Liver (tissue), 9 donors: ENCODE data around the gene SMIM5. TPM values are rescaled to one million over a fixed set of nuclear protein-coding genes. Genes with fewer than 3 reads are reported as not detected.

Experiments used
- DNase-seq: peaks from one replicate; pipeline ENCODE4 v3.0.0-alpha.2; 2017; ENCODE audit warnings: low spot score
- H3K27ac ChIP-seq, 2 donors: one replicate each; pipeline ENCODE4 v1.7.0; 2013; ENCODE audit warnings: inconsistent platforms in 2 of 2, low read length in 2 of 2, control low read depth in 1 of 2, low read depth in 1 of 2, mild to moderate bottlenecking in 1 of 2
- H3K27me3 ChIP-seq, 4 donors: one replicate each; pipeline versions ENCODE4 v1.6.1 to v1.7.0; 2013; ENCODE audit warnings: low read length in 3 of 4, inconsistent platforms in 1 of 4, mild to moderate bottlenecking in 1 of 4, moderate library complexity in 1 of 4; ENCODE audit not compliant: control insufficient read depth in 4 of 4, insufficient read depth in 4 of 4
- H3K36me3 ChIP-seq, 4 donors: one replicate each; pipeline versions ENCODE4 v1.6.1 to v1.7.0; 2013; ENCODE audit warnings: low read length in 3 of 4, mild to moderate bottlenecking in 3 of 4, low read depth in 1 of 4, moderate library complexity in 1 of 4; ENCODE audit not compliant: control insufficient read depth in 4 of 4, insufficient read depth in 3 of 4
- H3K4me1 ChIP-seq, 4 donors: one replicate each; pipeline versions ENCODE4 v1.6.1 to v1.7.0; 2013; ENCODE audit warnings: low read length in 3 of 4, mild to moderate bottlenecking in 3 of 4, moderate library complexity in 1 of 4; ENCODE audit not compliant: control insufficient read depth in 4 of 4, insufficient read depth in 4 of 4
- H3K4me3 ChIP-seq, 3 donors: one replicate each; pipeline versions ENCODE4 v1.6.1 to v1.7.0; 2013; ENCODE audit warnings: low read length in 3 of 3, control low read depth in 1 of 3, low read depth in 1 of 3, mild to moderate bottlenecking in 1 of 3
- H3K9ac ChIP-seq, 2 donors: one replicate each; pipeline ENCODE4 v1.7.0; 2013; ENCODE audit warnings: low read length in 2 of 2, mild to moderate bottlenecking in 2 of 2, moderate library complexity in 2 of 2, control low read depth in 1 of 2, low read depth in 1 of 2
- H3K9me3 ChIP-seq, 4 donors: one replicate each; pipeline versions ENCODE4 v1.6.1 to v1.7.0; 2013; ENCODE audit warnings: low read length in 3 of 4; ENCODE audit not compliant: control insufficient read depth in 4 of 4
- ATF3 ChIP-seq: IDR thresholded peaks from 2 replicates; pipeline ENCODE4 v1.6.1; 2016; ENCODE audit warnings: antibody characterized with exemption
- FOXA1 ChIP-seq: IDR thresholded peaks from 2 replicates; pipeline ENCODE4 v1.6.1; 2016; ENCODE audit warnings: antibody characterized with exemption
- FOXA2 ChIP-seq: IDR thresholded peaks from 2 replicates; pipeline ENCODE4 v1.6.1; 2016; ENCODE audit warnings: antibody characterized with exemption
- HNF4A ChIP-seq, 2 donors: conservative IDR thresholded peaks; 2 replicates each; pipeline ENCODE4 v1.6.1; 2016; ENCODE audit warnings: antibody characterized with exemption in 2 of 2, mild to moderate bottlenecking in 2 of 2
- HNF4G ChIP-seq: IDR thresholded peaks from 2 replicates; pipeline ENCODE4 v1.6.1; 2016; ENCODE audit warnings: antibody characterized with exemption
- JUND ChIP-seq, 2 donors: IDR thresholded peaks; 2 replicates each; pipeline ENCODE4 v1.6.1; 2016; ENCODE audit warnings: antibody characterized with exemption in 2 of 2
- MAX ChIP-seq: IDR thresholded peaks from 2 replicates; pipeline ENCODE4 v1.6.1; 2016; ENCODE audit warnings: antibody characterized with exemption
- NR2F2 ChIP-seq: IDR thresholded peaks from 2 replicates; pipeline ENCODE4 v1.6.1; 2016; ENCODE audit warnings: antibody characterized with exemption
- RAD21 ChIP-seq, 2 donors: IDR thresholded peaks; 2 replicates each; pipeline ENCODE4 v1.6.1; 2016; ENCODE audit warnings: antibody characterized with exemption in 2 of 2, mild to moderate bottlenecking in 2 of 2
- RXRA ChIP-seq, 2 donors: IDR thresholded peaks; 2 replicates each; pipeline ENCODE4 v1.6.1; 2017 to 2018; ENCODE audit warnings: antibody characterized with exemption in 2 of 2, mild to moderate bottlenecking in 1 of 2
- SP1 ChIP-seq: IDR thresholded peaks from 2 replicates; pipeline ENCODE4 v1.6.1; 2018; ENCODE audit warnings: antibody characterized with exemption, mild to moderate bottlenecking
- TAF1 ChIP-seq: conservative IDR thresholded peaks from 2 replicates; pipeline ENCODE4 v1.6.1; 2016; ENCODE audit warnings: antibody characterized with exemption, mild to moderate bottlenecking
- YY1 ChIP-seq: IDR thresholded peaks from 2 replicates; pipeline ENCODE4 v1.6.1; 2016; ENCODE audit warnings: antibody characterized with exemption, mild to moderate bottlenecking
- WGBS: extraction: QIAGEN DNeasy Blood & Tissue Kit; methylation state at CpG from one replicate; pipeline ENCODE4 v1.1.7; 2013; 5-methylcytosine and 5-hydroxymethylcytosine counted together
- polyA plus RNA-seq, 2 donors: library from polyadenylated mRNA; stranded (reverse) in 1 of 2; unstranded in 1 of 2; fragments of 200-250 nt in 1 of 2; fragments of >200 nt in 1 of 2; fragmentation: Nextera tagmentation in 1 of 2; extraction: Ambion mirVana in 1 of 2; gene quantifications; one replicate each; pipeline versions ENCODE4 v1.2.1 to v1.2.3, GENCODE V29; 2013 to 2015
- total RNA-seq, 2 donors: library from RNA; depleted of rRNA; stranded (reverse); fragments of >200 nt; gene quantifications; one replicate each; pipeline ENCODE4 v1.2.3, GENCODE V29; 2014
- TF ChIP-seq, protein P1 (sequence below): IDR thresholded peaks from 2 replicates; pipeline ENCODE4 v1.6.1; 2016; ENCODE audit warnings: antibody characterized with exemption, mild to moderate bottlenecking
- donor health status: healthy.
- donor health status: healthy.
- donor health status: healthy.
- donor health status: healthy.
- donor health status: healthy.

Gene SMIM5
- total and polyA plus RNA-seq, 4 donors, result 0.10 to 54.9 (median 0.18) TPM

GRCh38 chr17:75607086-75607485 is 26.1 kb upstream of the SMIM5 start:
- Histone ChIP-seq H3K9ac (no peak overlapping the region), H3K4me3 (no peak overlapping the region), H3K4me1 (peaks cover 0 to 11% (median 10%) of the 10 kb centered on the region in 4 donors), H3K27ac (no peak overlapping the region), H3K9me3 (no peaks in the 10 kb centered on the region), H3K27me3 (no peaks in the 10 kb centered on the region), H3K36me3 (peaks cover 0 to 5% (median 0%) of the 10 kb centered on the region in 4 donors)
- no peak for TF ChIP-seq FOXA2
- no peak for TF ChIP-seq SP1
- TF ChIP-seq HNF4A (conservative IDR thresholded peaks at IDR 0.05), result no peak
- no peak for TF ChIP-seq HNF4G
- TF ChIP-seq RAD21 (IDR thresholded peaks at IDR 0.05), result no peak
- TF ChIP-seq MAX, result no peak
- no peak for TF ChIP-seq JUND (IDR thresholded peaks at IDR 0.05)
- TF ChIP-seq, protein P1, sequence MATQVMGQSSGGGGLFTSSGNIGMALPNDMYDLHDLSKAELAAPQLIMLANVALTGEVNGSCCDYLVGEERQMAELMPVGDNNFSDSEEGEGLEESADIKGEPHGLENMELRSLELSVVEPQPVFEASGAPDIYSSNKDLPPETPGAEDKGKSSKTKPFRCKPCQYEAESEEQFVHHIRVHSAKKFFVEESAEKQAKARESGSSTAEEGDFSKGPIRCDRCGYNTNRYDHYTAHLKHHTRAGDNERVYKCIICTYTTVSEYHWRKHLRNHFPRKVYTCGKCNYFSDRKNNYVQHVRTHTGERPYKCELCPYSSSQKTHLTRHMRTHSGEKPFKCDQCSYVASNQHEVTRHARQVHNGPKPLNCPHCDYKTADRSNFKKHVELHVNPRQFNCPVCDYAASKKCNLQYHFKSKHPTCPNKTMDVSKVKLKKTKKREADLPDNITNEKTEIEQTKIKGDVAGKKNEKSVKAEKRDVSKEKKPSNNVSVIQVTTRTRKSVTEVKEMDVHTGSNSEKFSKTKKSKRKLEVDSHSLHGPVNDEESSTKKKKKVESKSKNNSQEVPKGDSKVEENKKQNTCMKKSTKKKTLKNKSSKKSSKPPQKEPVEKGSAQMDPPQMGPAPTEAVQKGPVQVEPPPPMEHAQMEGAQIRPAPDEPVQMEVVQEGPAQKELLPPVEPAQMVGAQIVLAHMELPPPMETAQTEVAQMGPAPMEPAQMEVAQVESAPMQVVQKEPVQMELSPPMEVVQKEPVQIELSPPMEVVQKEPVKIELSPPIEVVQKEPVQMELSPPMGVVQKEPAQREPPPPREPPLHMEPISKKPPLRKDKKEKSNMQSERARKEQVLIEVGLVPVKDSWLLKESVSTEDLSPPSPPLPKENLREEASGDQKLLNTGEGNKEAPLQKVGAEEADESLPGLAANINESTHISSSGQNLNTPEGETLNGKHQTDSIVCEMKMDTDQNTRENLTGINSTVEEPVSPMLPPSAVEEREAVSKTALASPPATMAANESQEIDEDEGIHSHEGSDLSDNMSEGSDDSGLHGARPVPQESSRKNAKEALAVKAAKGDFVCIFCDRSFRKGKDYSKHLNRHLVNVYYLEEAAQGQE, result no peak
- no peak for TF ChIP-seq TAF1
- DNase-seq, result no peak
- 91% methylated on average over 5 of the region's 5 CpGs for WGBS

DNA sequence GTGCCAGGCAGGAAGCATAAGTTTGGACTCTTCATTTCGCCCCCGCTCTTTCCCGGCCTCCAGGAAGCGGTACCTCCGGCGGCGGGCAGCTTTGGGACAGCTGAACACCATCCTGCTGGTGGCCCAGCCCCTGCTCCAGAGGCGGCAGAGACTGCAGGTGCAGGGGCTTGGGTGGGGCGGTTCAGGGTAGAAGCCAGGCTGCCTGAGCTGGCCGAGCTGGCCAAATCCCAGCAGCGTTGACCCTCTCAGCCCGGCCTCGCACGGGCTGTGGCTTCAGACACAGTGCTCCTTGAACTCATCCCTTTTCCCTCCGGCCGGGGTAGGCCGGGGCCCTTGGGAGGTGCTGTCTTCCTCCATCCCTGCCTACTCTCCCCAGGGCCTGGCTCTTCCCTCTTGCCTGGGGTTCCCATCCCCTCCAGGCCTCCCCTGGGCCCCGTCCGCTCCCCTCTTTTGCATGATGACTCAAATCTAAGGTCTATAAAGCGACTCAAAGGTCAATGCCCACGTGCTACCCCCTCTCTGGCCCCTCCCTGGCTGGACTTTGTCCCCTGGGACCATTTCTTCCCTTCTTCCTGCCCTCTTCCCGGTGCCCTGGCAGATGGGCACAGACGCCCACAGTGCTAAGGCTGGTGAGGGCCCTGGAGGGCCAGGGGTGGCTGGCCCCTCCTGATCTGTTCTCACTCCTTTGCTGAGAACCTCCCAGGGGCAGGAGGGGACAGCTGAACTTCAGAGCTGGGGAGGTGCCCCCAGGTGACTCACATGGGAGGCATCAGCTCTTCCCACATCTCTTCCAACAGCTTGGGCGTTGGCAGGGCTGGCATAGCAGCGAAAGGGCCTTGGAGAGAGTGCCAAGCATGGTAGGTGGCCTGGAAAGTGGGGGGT is 22.9 kb upstream of the SMIM5 start:
- peaks cover 0 to 17% (median 13%) of the 10 kb centered on the region in 4 donors for H3K4me1 ChIP-seq
- H3K36me3 ChIP-seq, result peaks cover 0 to 13% (median 3%) of the 10 kb centered on the region in 4 donors
- no peaks in the 10 kb centered on the region for H3K27me3 ChIP-seq
- peak overlapping the region in 1 of 3 donors; percentile 9 for H3K4me3 ChIP-seq
- no peak overlapping the region for H3K27ac ChIP-seq
- no peak overlapping the region for H3K9ac ChIP-seq
- H3K9me3 ChIP-seq, result no peaks in the 10 kb centered on the region
- peak; percentile 36 for TF ChIP-seq NR2F2
- no peak for TF ChIP-seq MAX
- peak in 1 of 2 donors; percentile 45 for TF ChIP-seq RXRA (IDR thresholded peaks at IDR 0.05)
- peak; percentile 90 to 94 for TF ChIP-seq HNF4A (conservative IDR thresholded peaks at IDR 0.05)
- TF ChIP-seq TAF1, result no peak
- peak; percentile 77 for TF ChIP-seq HNF4G
- TF ChIP-seq SP1, result peak; percentile 62
- DNase-seq, result no peak
- WGBS, result 76% methylated on average over 25 of the region's 25 CpGs

- Histone ChIP-seq H3K9me3 (no peaks in the 10 kb centered on the region), H3K27me3 (no peaks in the 10 kb centered on the region), H3K4me1 (peaks cover 0 to 17% (median 13%) of the 10 kb centered on the region in 4 donors), H3K9ac (no peak overlapping the region), H3K4me3 (no peak overlapping the region), H3K27ac (no peak overlapping the region), H3K36me3 (peaks cover 0 to 22% (median 3%) of the 10 kb centered on the region in 4 donors)
- WGBS, result 86% methylated on average over 20 of the region's 20 CpGs
- no peak for TF ChIP-seq FOXA1
- TF ChIP-seq, protein P1, result no peak
- no peak for TF ChIP-seq YY1
- TF ChIP-seq RAD21 (IDR thresholded peaks at IDR 0.05), result no peak
- TF ChIP-seq HNF4G, result no peak
- no peak for TF ChIP-seq ATF3
- DNase-seq, result no peak
These were observed 21.3 kb upstream of the SMIM5 start for GRCh38 chr17:75611851-75612429.
